Activated T-helper 2 cell treated with anti-CD3 and anti-CD28 coated beads, Interferon-gamma antibody, Interleukin-2, Interleukin-4, amounts not matched to agents 10 μg/mL and 5 μg/mL and 100 μg/mL, durations not matched to agents 14 hours and 24 hours and 36 hours (primary cell): ENCODE measurements around the gene ASB13. TPM values are rescaled to one million over a fixed set of nuclear protein-coding genes. Genes with fewer than 3 reads are reported as not detected.
A peak's percentile ranks its signal among the peaks of the same experiment; 100 is the strongest.

Experiments used
- DNase-seq: peaks from one replicate; pipeline ENCODE4 v3.0.0; 2021; ENCODE audit warnings: low spot score
- H3K27ac Mint-ChIP-seq: one replicate; pipeline ENCODE4 v1.8.0; 2021; ENCODE audit warnings: mixed read lengths
- H3K27me3 Mint-ChIP-seq: one replicate; pipeline ENCODE4 v1.8.0; 2021; ENCODE audit warnings: low read depth, mixed read lengths
- H3K36me3 Mint-ChIP-seq: one replicate; pipeline ENCODE4 v1.8.0; 2021; ENCODE audit warnings: low read depth, mixed read lengths
- H3K4me1 Mint-ChIP-seq: one replicate; pipeline ENCODE4 v1.8.0; 2021; ENCODE audit warnings: low read depth, mixed read lengths
- H3K4me3 Mint-ChIP-seq: one replicate; pipeline ENCODE4 v1.8.0; 2021; ENCODE audit warnings: low read depth, mild to moderate bottlenecking, moderate library complexity, mixed read lengths
- H3K9me3 Mint-ChIP-seq: one replicate; pipeline ENCODE4 v1.8.0; 2021; ENCODE audit warnings: mixed read lengths
- intact Hi-C: fragments of 100-400 bp; cut with micrococcal nuclease; formaldehyde crosslinking; loops from one replicate; pipeline ENCODE4 v1.15.1; 2023
- total RNA-seq: library from RNA; stranded (reverse); gene quantifications from 2 replicates; pipeline ENCODE4 v1.2.3, GENCODE V29; 2022

ASB13 gene
- 15.2 and 15.5 TPM in 2 replicates for total RNA-seq

- H3K4me3 Mint-ChIP-seq = peak within 1 kb of the TSS; percentile 90
- intact Hi-C loops = no loop called here
These were observed at the start of gene ASB13 for GRCh38 chr10:5666008-5666840. Gene ASB13, minus strand, starts transcription at chr10:5666595. Its CDS starts 44 bp downstream, at chr10:5666551.

GRCh38 chr10:5711642-5712041 is 45.2 kb upstream of the ASB13 start:
- DNase-seq = no peak
- intact Hi-C loops = no loop called here
- H3K9me3 Mint-ChIP-seq = no peaks in the 10 kb centered on the region
- H3K27me3 Mint-ChIP-seq = no peaks in the 10 kb centered on the region
- peaks cover 22% of the 10 kb centered on the region for H3K36me3 Mint-ChIP-seq
- H3K27ac Mint-ChIP-seq = no peak overlapping the region
- H3K4me1 Mint-ChIP-seq = peaks cover 40% of the 10 kb centered on the region
- peak overlapping the region; percentile 67 for H3K4me3 Mint-ChIP-seq

More at GRCh38 chr10:5666008-5666840, at the start of gene ASB13:
- Mint-ChIP-seq H3K27ac (peak within 1 kb of the TSS; percentile 63), H3K4me1 (peaks cover 19% of the 10 kb centered on the region), H3K27me3 (peaks cover 6% of the 10 kb centered on the region), H3K9me3 (no peaks in the 10 kb centered on the region), H3K36me3 (no peaks in the 10 kb centered on the region)
- DNase-seq = peak; percentile 26

- H3K27ac Mint-ChIP-seq = no peak overlapping the region
- intact Hi-C loops = no loop called here
These were observed 44.5 kb upstream of the ASB13 start for GRCh38 chr10:5710859-5711258.

GRCh38 chr10:5709865-5710264 is 43.5 kb upstream of the ASB13 start:
- H3K27me3 Mint-ChIP-seq = no peaks in the 10 kb centered on the region
- DNase-seq = no peak
- peaks cover 48% of the 10 kb centered on the region for H3K4me1 Mint-ChIP-seq
- H3K36me3 Mint-ChIP-seq = peaks cover 22% of the 10 kb centered on the region
- peak overlapping the region; percentile 7 for H3K4me3 Mint-ChIP-seq
- intact Hi-C loops = no loop called here
- no peaks in the 10 kb centered on the region for H3K9me3 Mint-ChIP-seq
- peak overlapping the region; percentile 26 for H3K27ac Mint-ChIP-seq

More at GRCh38 chr10:5710859-5711258, 44.5 kb upstream of the ASB13 start:
- Mint-ChIP-seq H3K4me3 (peak overlapping the region; percentile 67), H3K4me1 (peaks cover 44% of the 10 kb centered on the region), H3K27me3 (no peaks in the 10 kb centered on the region), H3K9me3 (no peaks in the 10 kb centered on the region), H3K36me3 (peaks cover 22% of the 10 kb centered on the region)
- DNase-seq = no peak

- Mint-ChIP-seq H3K9me3 (no peaks in the 10 kb centered on the region), H3K4me1 (peaks cover 52% of the 10 kb centered on the region), H3K27ac (no peak overlapping the region), H3K4me3 (no peak overlapping the region), H3K27me3 (no peaks in the 10 kb centered on the region), H3K36me3 (peaks cover 25% of the 10 kb centered on the region)
- no peak for DNase-seq
- intact Hi-C loops = no loop called here
These were observed 42.0 kb upstream of the ASB13 start for GRCh38 chr10:5708356-5708755.

GRCh38 chr10:5698062-5698461 is 31.7 kb upstream of the ASB13 start:
- no peak for DNase-seq
- Mint-ChIP-seq H3K9me3 (no peaks in the 10 kb centered on the region), H3K4me3 (no peak overlapping the region), H3K36me3 (peaks cover 14% of the 10 kb centered on the region), H3K4me1 (peaks cover 31% of the 10 kb centered on the region), H3K27ac (no peak overlapping the region), H3K27me3 (no peaks in the 10 kb centered on the region)
- intact Hi-C loops = no loop called here

- Mint-ChIP-seq H3K36me3 (peaks cover 14% of the 10 kb centered on the region), H3K27ac (no peak overlapping the region), H3K9me3 (no peaks in the 10 kb centered on the region), H3K4me1 (peaks cover 36% of the 10 kb centered on the region), H3K4me3 (no peak overlapping the region), H3K27me3 (no peaks in the 10 kb centered on the region)
- intact Hi-C loops = no loop called here
- DNase-seq = no peak
These were observed 30.9 kb upstream of the ASB13 start for GRCh38 chr10:5697342-5697741.

- H3K4me1 Mint-ChIP-seq = peaks cover 47% of the 10 kb centered on the region
- peaks cover 17% of the 10 kb centered on the region for H3K36me3 Mint-ChIP-seq
- H3K4me3 Mint-ChIP-seq = no peak overlapping the region
- no peak for DNase-seq
- intact Hi-C loops = no loop called here
- H3K27me3 Mint-ChIP-seq = no peaks in the 10 kb centered on the region
- H3K27ac Mint-ChIP-seq = no peak overlapping the region
- no peaks in the 10 kb centered on the region for H3K9me3 Mint-ChIP-seq
These were observed 28.2 kb upstream of the ASB13 start for GRCh38 chr10:5694573-5694972.

GRCh38 chr10:5692461-5693358 is 26.3 kb upstream of the ASB13 start:
- Mint-ChIP-seq H3K27me3 (no peaks in the 10 kb centered on the region), H3K4me1 (peaks cover 54% of the 10 kb centered on the region), H3K4me3 (peak overlapping the region; percentile 80), H3K36me3 (peaks cover 25% of the 10 kb centered on the region), H3K9me3 (no peaks in the 10 kb centered on the region), H3K27ac (peak overlapping the region; percentile 66)
- intact Hi-C loops = no loop called here
- DNase-seq = peak; percentile 45

- peaks cover 51% of the 10 kb centered on the region for H3K4me1 Mint-ChIP-seq
- DNase-seq = no peak
- intact Hi-C loops = no loop called here
- no peaks in the 10 kb centered on the region for H3K9me3 Mint-ChIP-seq
- no peaks in the 10 kb centered on the region for H3K27me3 Mint-ChIP-seq
- peak overlapping the region; percentile 57 for H3K4me3 Mint-ChIP-seq
- peaks cover 25% of the 10 kb centered on the region for H3K36me3 Mint-ChIP-seq
- H3K27ac Mint-ChIP-seq = no peak overlapping the region
These were observed 25.4 kb upstream of the ASB13 start for GRCh38 chr10:5691786-5692185.

GRCh38 chr10:5688587-5688986 is 22.2 kb upstream of the ASB13 start:
- H3K4me1 Mint-ChIP-seq = peaks cover 57% of the 10 kb centered on the region
- peaks cover 23% of the 10 kb centered on the region for H3K36me3 Mint-ChIP-seq
- peak overlapping the region; percentile 12 for H3K27ac Mint-ChIP-seq
- no peak overlapping the region for H3K4me3 Mint-ChIP-seq
- intact Hi-C loops = loop anchor here (5.0 to 10.0 kb wide), 2 partner anchors 184 to 1716 kb away; no protein-coding TSS in a partner anchor
- H3K27me3 Mint-ChIP-seq = no peaks in the 10 kb centered on the region
- no peak for DNase-seq
- no peaks in the 10 kb centered on the region for H3K9me3 Mint-ChIP-seq

- no peak for DNase-seq
- peaks cover 23% of the 10 kb centered on the region for H3K36me3 Mint-ChIP-seq
- H3K27me3 Mint-ChIP-seq = no peaks in the 10 kb centered on the region
- peaks cover 54% of the 10 kb centered on the region for H3K4me1 Mint-ChIP-seq
- peak overlapping the region; percentile 90 for H3K27ac Mint-ChIP-seq
- no peaks in the 10 kb centered on the region for H3K9me3 Mint-ChIP-seq
- H3K4me3 Mint-ChIP-seq = peak overlapping the region; percentile 96
- intact Hi-C loops = loop anchor here (2.0 to 10.0 kb wide), 4 partner anchors 45 to 1719 kb away; partner anchors contain the start of gene GDI2
These were observed 19.4 kb upstream of the ASB13 start for GRCh38 chr10:5685764-5686240.
